Small intestine (tissue), 7 donors: ENCODE measurements around the gene CCL27. TPM values are rescaled to one million over a fixed set of nuclear protein-coding genes. Genes with fewer than 3 reads are reported as not detected.

Source experiments
- DNase-seq, 2 donors: peaks; one replicate each; pipeline versions ENCODE4 v3.0.0 to v3.0.0-alpha.2; 2013
- FAIRE-seq: peaks from 2 replicates; lab custom pipeline; 2012; peaks lifted over from hg19 to GRCh38; lab: Jason Lieb, UNC
- H3K27ac ChIP-seq, 3 donors: one replicate each; pipeline ENCODE4 v1.5.1; 2013; ENCODE audit warnings: low read length in 2 of 3, mild to moderate bottlenecking in 2 of 3, control low read depth in 1 of 3, inconsistent platforms in 1 of 3, low read depth in 1 of 3, moderate library complexity in 1 of 3
- H3K27me3 ChIP-seq, 3 donors: one replicate each; pipeline ENCODE4 v1.6.1; 2013; ENCODE audit warnings: low read length in 3 of 3, inconsistent platforms in 1 of 3; ENCODE audit not compliant: control insufficient read depth in 3 of 3, insufficient read depth in 3 of 3
- H3K36me3 ChIP-seq, 3 donors: one replicate each; pipeline ENCODE4 v1.6.1; 2013; ENCODE audit warnings: low read length in 3 of 3, inconsistent platforms in 1 of 3, low read depth in 1 of 3, mild to moderate bottlenecking in 1 of 3, moderate library complexity in 1 of 3; ENCODE audit not compliant: control insufficient read depth in 3 of 3, insufficient read depth in 2 of 3
- H3K4me1 ChIP-seq, 3 donors: one replicate each; pipeline ENCODE4 v1.6.1; 2013; ENCODE audit warnings: low read length in 2 of 3, inconsistent platforms in 1 of 3, low read depth in 1 of 3, mild to moderate bottlenecking in 1 of 3, moderate library complexity in 1 of 3; ENCODE audit not compliant: control insufficient read depth in 3 of 3, insufficient read depth in 2 of 3
- H3K4me3 ChIP-seq, 3 donors: one replicate each; pipeline ENCODE4 v1.5.1; 2013; ENCODE audit warnings: low read length in 3 of 3, control low read depth in 1 of 3, inconsistent platforms in 1 of 3, low read depth in 1 of 3, mild to moderate bottlenecking in 1 of 3, moderate library complexity in 1 of 3
- H3K9me3 ChIP-seq, 2 donors: one replicate each; pipeline ENCODE4 v1.6.1; 2013; ENCODE audit warnings: low read depth in 1 of 2, low read length in 1 of 2; ENCODE audit not compliant: control insufficient read depth in 2 of 2, insufficient read depth in 1 of 2
- WGBS, 3 donors: extraction: QIAGEN DNeasy Blood & Tissue Kit; methylation state at CpG; one replicate each; pipeline ENCODE4 v1.1.7; 2013; 5-methylcytosine and 5-hydroxymethylcytosine counted together
- polyA plus RNA-seq, 4 donors: library from polyadenylated mRNA; stranded (reverse) in 3 of 4; unstranded in 1 of 4; fragments of 200-250 nt in 3 of 4; fragments of 120-200 nt in 1 of 4; gene quantifications; one replicate each; pipeline versions ENCODE4 v1.2.1 to v1.2.3, GENCODE V29; 2013
- donor health status: healthy with polysubstance abuse.
- donor health status: control.
- donor health status: control.
- donor health status: Bipolar disorder and iron deficiency.
- donor health status: healthy.

The CCL27 gene
- polyA plus RNA-seq, 4 donors: 0.09 to 0.89 (median 0.24) TPM; not detected in 1

- Histone ChIP-seq H3K4me1 (peaks cover 0 to 66% (median 9%) of the 10 kb centered on the region in 3 donors), H3K36me3 (peaks cover 0 to 36% (median 9%) of the 10 kb centered on the region in 3 donors), H3K27ac (peak overlapping the region; percentile 87 to 91 (median 90)), H3K4me3 (peak overlapping the region in 2 of 3 donors; percentile 4 to 31), H3K27me3 (no peaks in the 10 kb centered on the region), H3K9me3 (no peaks in the 10 kb centered on the region)
- FAIRE-seq (no peak), DNase-seq (peak in 1 of 2 donors; percentile 68)
- WGBS, 3 donors: 41 to 59% (median 45%) methylated on average over 4 of the region's 4 CpGs
Measured at GRCh38 chr9:34651321-34651720, 11.1 kb downstream of the CCL27 start.

- peaks cover 0 to 71% (median 10%) of the 10 kb centered on the region in 3 donors for H3K4me1 ChIP-seq
- no peak for FAIRE-seq
- H3K9me3 ChIP-seq: no peaks in the 10 kb centered on the region
- peaks cover 0 to 36% (median 9%) of the 10 kb centered on the region in 3 donors for H3K36me3 ChIP-seq
- H3K27me3 ChIP-seq: no peaks in the 10 kb centered on the region
- no peak overlapping the region for H3K4me3 ChIP-seq
- peak overlapping the region; percentile 87 to 91 (median 90) for H3K27ac ChIP-seq
- no peak for DNase-seq
- WGBS, 3 donors: 62 to 82% (median 77%) methylated on average over 5 of the region's 5 CpGs
Measured at GRCh38 chr9:34650816-34651215, 11.6 kb downstream of the CCL27 start.

- no peak overlapping the region for H3K4me3 ChIP-seq
- H3K27me3 ChIP-seq: no peaks in the 10 kb centered on the region
- H3K27ac ChIP-seq: no peak overlapping the region
- H3K9me3 ChIP-seq: no peaks in the 10 kb centered on the region
- H3K36me3 ChIP-seq: peaks cover 0 to 36% (median 9%) of the 10 kb centered on the region in 3 donors
- FAIRE-seq: no peak
- DNase-seq: no peak
- WGBS, 3 donors: 93 to 94% (median 93%) methylated on average over 8 of the region's 8 CpGs
- peaks cover 0 to 67% (median 10%) of the 10 kb centered on the region in 3 donors for H3K4me1 ChIP-seq
Measured at GRCh38 chr9:34648673-34649072, 13.8 kb downstream of the CCL27 start.

GRCh38 chr9:34647651-34648050 lies 14.8 kb downstream of the CCL27 start:
- Histone ChIP-seq H3K36me3 (peaks cover 0 to 36% (median 9%) of the 10 kb centered on the region in 3 donors), H3K4me1 (peaks cover 0 to 56% (median 7%) of the 10 kb centered on the region in 3 donors), H3K4me3 (peak overlapping the region in 2 of 3 donors; percentile 58 to 68), H3K9me3 (no peaks in the 10 kb centered on the region), H3K27ac (peak overlapping the region; percentile 90 to 93 (median 91)), H3K27me3 (no peaks in the 10 kb centered on the region)
- WGBS, 3 donors: 16 to 46% (median 39%) methylated on average over 10 of the region's 10 CpGs
- FAIRE-seq (no peak), DNase-seq (peak; percentile 67 to 76)

- peaks cover 0 to 51% (median 7%) of the 10 kb centered on the region in 3 donors for H3K4me1 ChIP-seq
- peak overlapping the region; percentile 58 to 82 (median 68) for H3K4me3 ChIP-seq
- no peaks in the 10 kb centered on the region for H3K9me3 ChIP-seq
- DNase-seq: no peak
- WGBS, 3 donors: 1 to 3% (median 1%) methylated on average over 8 of the region's 8 CpGs
- H3K27me3 ChIP-seq: no peaks in the 10 kb centered on the region
- FAIRE-seq: no peak
- H3K36me3 ChIP-seq: peaks cover 0 to 36% (median 9%) of the 10 kb centered on the region in 3 donors
- peak overlapping the region; percentile 90 to 93 (median 91) for H3K27ac ChIP-seq
Measured at GRCh38 chr9:34647084-34647403, 15.4 kb downstream of the CCL27 start.

- Histone ChIP-seq H3K27me3 (no peaks in the 10 kb centered on the region), H3K27ac (peak within 1 kb of the TSS; percentile 90 to 93 (median 91)), H3K4me1 (peaks cover 0 to 47% (median 7%) of the 10 kb centered on the region in 3 donors), H3K36me3 (peaks cover 0 to 36% (median 9%) of the 10 kb centered on the region in 3 donors), H3K9me3 (no peaks in the 10 kb centered on the region), H3K4me3 (peak within 1 kb of the TSS; percentile 58 to 82 (median 68))
- 4 to 5% (median 5%) methylated on average over 43 of the region's 43 CpGs for WGBS, 3 donors
- FAIRE-seq (no peak), DNase-seq (peak; percentile 96 to 97)
Measured at GRCh38 chr9:34646211-34647083, 16.0 kb downstream of the CCL27 start, which contains the start of gene GALT. Gene GALT, plus strand, starts transcription at chr9:34646675. Its CDS starts 30 bp downstream, at chr9:34646705.

GRCh38 chr9:34644766-34645314 lies 17.6 kb downstream of the CCL27 start:
- peak; percentile 57 to 78 for DNase-seq
- H3K27ac ChIP-seq: peak overlapping the region in 1 of 3 donors; percentile 18
- no peak overlapping the region for H3K4me3 ChIP-seq
- peaks cover 0 to 22% (median 9%) of the 10 kb centered on the region in 3 donors for H3K36me3 ChIP-seq
- no peaks in the 10 kb centered on the region for H3K9me3 ChIP-seq
- H3K27me3 ChIP-seq: no peaks in the 10 kb centered on the region
- FAIRE-seq: no peak
- H3K4me1 ChIP-seq: peaks cover 0 to 38% (median 5%) of the 10 kb centered on the region in 3 donors

- Histone ChIP-seq H3K36me3 (peaks cover 0 to under 1% (median 0%) of the 10 kb centered on the region in 3 donors), H3K9me3 (no peaks in the 10 kb centered on the region), H3K27ac (no peak overlapping the region), H3K4me3 (no peak overlapping the region), H3K27me3 (no peaks in the 10 kb centered on the region), H3K4me1 (peaks cover 1 to 33% (median 3%) of the 10 kb centered on the region in 3 donors)
- 92 to 100% (median 97%) methylated on average over 1 of the region's 1 CpG for WGBS, 3 donors
- FAIRE-seq (no peak), DNase-seq (no peak)
Measured at GRCh38 chr9:34642679-34643078, 19.8 kb downstream of the CCL27 start.
